Hematopoietic multipotent progenitor cell treated with erythropoietin and hydrocortisone succinate and interleukin-3 and kit ligand, for 17 days (in vitro differentiated cells): ENCODE data around the gene UCK1.

Experiments used
- DNase-seq: peaks from one replicate; pipeline ENCODE4 v3.0.0-alpha.2; 2015; ENCODE audit warnings: low spot score

Gene UCK1

DNA sequence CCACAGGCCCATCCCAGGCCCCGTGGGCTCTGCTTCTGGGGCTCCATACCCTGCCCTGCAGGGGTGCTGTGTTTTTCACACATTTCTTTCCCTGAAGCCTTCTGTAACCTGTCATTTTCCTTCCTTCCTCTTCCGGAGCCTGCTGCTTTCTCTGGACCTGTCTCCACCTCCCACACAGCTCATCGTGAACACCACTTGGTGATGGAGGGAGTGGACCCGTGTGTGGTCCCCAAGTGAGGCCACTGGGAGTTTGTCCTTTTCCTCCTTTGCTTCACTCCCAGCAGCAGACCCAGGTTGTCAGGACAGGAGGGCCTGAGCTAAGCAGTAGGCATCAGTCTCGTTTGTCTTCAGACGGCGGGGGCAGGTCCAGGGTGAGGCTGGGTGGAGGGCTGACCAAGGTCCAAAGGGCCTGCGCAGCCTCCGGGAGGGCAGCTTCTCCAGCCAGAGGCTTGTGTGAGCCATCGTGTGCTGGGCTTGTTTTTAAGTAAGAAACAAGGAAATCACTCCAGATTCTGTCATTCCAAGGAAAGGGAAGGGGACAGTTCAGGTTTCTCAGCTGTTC, 34.1 kb downstream of the UCK1 start:
- no peak for DNase-seq

DNA sequence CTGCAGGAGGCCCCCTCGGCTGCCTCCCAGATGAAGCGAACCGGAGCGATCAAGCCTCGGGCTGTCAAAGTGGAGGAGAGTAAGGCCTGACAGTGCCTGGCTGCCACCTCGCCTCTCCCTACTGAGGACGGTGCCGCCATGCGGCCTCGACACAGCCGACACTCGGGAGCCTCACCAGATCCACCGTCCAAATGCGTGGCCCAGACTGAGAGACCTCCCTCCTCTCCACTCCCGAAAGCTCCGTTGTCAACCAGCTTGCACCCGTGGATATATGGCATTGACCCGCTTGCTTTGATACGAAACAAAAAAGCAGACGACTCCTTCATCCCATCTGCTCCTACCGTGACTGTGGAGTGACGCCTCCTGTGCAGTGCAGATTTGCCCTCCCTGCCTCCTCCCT, 35.3 kb downstream of the UCK1 start:
- no peak for DNase-seq

DNA sequence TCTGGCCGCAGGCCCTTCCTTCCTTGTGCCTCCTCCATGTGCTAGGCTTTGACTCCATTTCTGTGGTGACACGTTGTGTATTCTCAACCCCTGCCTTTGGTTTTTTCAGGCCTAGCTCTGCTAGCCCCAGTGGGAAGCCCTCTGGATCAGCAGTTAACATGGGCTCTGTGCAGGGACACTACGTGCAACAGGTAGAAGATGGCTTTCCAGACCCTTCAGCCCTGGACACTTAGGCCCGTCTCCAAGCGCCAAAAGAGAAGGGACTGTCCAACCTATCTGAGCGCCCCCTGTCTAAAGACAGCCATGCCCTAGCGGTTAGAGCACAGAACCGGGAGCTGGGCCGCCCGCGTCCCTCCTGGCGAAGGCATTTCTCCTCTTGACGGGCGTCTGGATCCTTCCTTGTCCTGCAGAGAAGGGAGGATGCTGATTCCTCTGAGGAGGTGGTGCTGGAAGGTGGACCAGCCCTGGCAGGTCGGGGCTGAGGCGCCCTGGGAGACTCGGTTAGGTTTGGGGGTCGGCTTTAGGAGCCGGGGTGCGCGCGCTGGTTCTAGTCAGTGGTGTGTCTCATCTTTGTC, 36.7 kb downstream of the UCK1 start:
- DNase-seq = no peak

DNA sequence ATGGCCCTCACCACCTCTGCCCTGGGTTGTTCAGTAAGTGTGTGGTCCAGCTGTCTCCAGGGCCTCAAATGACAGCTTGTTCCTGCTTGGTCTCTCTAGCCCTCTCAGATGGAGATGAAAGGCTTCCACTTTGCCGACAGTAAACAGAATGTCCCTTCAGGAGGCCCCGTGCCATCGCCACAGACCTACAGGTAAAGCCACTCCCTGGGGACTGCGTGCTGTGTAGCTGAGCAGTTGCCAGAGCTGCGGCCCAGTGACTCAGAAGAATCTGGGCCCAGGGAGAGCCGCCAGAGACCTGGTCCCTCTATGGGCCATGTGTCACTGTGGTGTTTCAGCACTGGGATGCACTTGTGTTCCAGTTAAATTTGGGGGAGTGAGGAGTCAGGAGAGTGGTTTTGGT, 39.0 kb downstream of the UCK1 start:
- DNase-seq = no peak

DNA sequence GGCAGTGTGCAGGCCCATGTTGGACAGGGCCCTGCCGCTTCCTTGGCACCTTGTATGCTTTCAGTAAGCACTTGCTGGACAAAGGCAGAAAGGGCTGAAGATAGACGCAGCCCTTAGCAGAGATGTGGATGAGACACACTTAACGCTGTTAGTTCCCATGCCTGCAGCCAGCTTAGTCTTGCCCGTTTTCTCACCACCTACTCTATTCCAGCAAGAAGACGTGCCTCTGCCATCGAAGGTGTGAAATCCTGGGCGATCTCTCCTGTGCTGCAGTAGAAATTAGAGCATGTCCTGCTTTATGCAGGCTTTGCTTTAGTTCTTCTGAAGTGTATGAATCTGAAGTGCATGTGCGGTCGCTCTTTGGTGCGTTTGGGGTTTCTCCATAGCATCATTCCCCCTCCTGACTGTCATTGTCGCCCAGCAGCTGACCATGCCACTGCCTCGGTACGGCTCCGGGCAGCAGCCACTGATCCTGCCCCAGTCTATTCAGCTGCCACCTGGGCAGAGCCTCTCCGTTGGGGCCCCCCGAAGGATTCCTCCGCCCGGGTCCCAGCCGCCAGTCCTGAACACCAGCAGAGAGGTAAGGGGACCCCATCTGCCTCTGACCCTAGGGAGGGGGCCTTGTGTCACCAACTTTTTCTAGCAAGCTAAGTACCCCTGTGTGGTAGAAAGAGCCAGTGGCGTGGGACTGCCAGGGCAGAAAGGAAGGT, 39.9 kb downstream of the UCK1 start:
- DNase-seq = no peak

DNA sequence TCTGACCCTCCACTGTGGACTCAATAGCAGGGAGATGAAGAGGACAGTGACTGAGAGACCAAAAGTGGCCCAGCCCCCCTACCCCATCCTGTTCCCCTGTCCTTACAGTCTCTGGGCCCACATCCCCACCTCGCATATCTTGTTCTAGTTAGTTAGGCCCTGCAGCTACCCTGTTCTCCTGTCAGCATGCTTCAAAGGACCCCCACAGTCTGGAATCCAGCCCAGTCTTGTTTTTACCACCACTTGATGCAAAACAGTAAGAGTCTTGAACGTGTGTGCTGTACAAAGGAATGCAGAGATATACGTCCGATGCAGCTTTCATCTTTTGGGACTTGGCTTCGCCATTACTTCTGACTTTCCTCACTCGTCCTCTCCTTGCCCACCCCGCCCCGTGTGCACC, 40.5 kb downstream of the UCK1 start:
- DNase-seq = no peak

DNA sequence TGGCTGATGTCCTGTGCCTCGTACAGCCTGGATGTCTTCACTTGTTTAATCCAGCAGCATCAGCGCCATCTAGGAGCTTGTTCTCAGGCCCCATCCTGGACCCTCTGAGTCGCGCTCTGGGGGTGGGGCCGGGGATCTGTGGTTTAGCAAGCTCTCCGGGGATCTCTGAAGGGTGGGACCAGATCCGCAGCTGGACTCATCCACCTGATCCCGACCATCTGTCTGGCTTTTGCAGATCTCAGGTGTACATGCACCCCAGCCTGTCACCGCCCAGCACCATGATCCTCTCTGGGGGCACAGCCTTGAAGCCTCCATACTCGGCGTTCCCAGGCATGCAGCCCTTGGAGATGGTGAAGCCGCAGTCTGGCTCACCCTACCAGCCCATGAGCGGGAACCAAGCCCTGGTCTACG, 43.4 kb downstream of the UCK1 start:
- DNase-seq = no peak

DNA sequence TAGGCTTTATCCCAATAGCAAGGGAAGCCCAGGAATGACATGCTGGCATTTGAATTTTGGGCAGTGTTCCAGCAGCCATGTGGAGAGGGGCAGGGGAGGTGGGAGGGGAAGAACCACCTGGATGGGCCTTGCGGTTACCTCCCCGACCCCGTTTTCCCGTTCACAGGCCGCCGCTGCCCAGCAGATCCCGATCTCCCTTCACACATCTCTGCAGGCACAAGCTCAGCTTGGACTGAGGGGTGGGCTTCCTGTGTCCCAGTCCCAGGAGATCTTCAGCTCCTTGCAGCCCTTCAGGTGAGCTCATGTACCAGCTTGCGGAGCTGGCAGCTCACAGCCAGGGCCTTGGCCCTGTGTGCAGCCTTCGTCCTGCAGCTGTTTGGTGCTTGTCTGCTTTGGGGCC, 44.1 kb downstream of the UCK1 start:
- DNase-seq = no peak

DNA sequence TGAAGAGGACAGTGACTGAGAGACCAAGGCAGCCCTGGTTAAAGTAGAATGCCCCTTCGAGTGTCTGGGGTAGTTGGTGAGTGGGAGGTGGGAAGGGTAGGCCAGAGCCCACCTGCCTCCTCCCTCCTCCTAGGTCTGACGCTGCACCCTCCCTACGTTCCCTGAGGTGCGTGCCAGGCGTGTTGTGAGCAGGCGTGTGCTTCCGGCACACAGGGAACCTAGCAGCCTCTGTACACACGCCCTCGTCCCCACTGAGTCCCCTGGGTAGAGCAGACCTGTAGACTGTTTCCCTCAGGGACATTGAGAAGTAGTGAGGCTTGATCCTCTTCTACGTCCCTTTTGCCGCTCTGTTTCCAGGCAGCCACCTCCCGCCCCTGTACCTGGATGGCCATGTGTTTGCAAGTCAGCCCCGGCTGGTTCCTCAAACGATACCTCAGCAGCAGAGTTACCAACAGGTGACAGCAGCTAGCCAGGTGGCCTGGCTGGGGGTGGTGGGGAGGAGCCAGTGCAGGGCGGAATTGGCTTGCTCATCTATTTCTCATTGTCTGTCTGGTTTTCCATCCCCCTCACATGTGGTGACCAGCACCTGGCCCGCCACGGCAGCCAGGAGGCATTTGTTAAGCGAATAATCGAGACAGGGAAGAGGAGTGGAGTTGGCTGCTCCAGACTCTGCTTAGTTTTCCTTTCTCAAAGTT, 45.2 kb downstream of the UCK1 start:
- no peak for DNase-seq

DNA sequence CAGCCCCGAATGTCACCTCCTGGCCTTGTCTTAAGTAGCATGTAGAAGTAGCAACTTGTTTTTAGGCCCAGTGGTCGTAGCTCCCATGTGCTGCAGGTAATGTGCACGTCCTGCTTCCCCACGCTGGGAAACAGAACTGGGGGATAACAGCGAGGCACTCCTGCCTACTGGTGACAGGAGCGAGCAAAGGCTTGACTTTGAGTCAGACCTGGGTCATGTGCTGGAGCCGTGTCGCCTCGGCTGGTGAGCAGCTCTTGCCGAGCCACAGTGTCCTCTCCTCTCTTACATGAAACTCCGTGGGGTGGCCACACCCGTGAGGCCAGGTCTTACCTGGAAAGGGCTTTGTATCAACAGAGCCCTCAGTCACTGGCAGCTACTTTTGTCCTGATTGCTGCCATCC, 45.9 kb downstream of the UCK1 start:
- DNase-seq = no peak

DNA sequence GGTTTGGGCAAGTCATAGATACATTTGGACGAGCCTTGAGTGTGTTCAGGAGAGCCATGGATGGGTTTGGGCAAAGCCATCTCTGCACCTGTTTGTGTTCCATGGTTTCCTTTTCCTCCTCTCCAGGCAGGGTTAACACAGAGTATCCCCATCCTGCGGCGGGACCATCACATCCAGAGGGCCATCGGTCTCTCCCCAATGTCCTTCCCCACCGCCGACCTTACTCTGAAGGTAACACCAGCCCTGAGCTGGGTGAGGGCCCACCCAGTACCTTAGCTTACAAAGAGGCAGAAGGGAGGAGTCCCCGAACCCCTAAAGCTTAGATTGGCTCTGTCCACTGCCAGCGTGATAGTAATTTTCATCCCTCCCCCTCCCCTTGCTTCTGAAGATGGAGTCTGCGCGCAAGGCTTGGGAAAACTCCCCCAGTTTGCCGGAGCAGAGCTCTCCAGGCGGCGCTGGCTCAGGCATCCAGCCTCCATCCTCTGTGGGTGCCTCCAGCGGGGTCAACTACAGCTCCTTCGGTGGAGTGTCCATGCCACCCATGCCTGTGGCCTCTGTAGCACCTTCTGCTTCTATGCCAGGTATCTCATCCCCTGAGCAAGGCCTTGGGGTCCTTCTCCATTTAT, 46.4 kb downstream of the UCK1 start:
- no peak for DNase-seq

DNA sequence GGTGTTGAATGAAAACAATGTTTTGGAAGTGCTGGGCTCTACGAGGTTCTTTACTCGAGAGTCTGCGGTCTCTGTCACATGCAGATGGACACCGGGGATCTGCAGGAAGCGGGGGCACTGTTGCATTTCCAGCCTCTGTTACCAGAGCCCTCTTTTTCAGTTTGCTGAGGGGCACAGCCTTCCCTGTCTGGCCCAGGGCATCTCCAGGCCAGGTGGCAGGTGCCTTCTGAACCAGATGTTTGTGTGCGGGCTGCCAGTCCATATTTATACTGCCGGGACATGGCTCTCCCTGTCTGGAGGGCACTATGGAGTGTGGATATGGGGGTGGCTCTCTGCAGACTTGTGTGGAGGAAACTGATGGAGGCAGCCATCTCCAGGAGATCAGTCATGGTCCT, 47.0 kb downstream of the UCK1 start:
- DNase-seq = no peak

DNA sequence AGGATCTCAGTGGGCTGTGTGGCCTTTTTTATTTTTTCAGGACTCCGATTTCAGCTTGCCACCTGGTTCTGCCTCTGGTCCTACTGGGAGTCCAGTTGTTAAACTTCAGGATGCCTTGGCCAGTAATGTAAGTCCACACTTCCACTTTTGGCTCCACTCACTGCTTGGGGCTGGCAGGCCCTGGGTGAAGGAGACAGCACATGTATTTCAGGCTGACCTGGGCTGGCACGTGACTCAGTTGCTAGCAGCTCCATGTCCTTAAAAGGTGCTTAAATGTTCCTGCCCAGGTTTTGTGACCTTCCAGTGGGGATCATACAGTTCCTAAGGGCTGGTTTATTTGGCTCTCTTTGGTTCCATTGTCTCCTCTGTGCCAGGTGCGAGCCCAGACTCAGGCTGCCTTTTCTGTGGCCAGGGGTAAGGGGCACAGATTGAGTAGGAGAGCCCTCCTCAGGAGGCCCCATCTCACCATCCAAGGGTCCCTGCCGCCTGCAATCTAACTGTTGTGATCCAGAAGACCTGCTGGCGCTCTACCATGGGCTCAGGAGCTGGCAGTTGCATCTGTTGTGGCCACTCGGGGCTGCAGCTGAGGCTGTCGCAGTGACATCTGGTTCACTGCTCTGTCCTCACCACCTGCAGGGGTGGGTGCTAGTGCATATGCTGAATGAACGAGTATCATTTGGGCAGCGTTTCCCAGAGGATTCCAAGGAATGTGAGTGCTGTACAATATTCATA, 47.6 kb downstream of the UCK1 start:
- DNase-seq = no peak

DNA sequence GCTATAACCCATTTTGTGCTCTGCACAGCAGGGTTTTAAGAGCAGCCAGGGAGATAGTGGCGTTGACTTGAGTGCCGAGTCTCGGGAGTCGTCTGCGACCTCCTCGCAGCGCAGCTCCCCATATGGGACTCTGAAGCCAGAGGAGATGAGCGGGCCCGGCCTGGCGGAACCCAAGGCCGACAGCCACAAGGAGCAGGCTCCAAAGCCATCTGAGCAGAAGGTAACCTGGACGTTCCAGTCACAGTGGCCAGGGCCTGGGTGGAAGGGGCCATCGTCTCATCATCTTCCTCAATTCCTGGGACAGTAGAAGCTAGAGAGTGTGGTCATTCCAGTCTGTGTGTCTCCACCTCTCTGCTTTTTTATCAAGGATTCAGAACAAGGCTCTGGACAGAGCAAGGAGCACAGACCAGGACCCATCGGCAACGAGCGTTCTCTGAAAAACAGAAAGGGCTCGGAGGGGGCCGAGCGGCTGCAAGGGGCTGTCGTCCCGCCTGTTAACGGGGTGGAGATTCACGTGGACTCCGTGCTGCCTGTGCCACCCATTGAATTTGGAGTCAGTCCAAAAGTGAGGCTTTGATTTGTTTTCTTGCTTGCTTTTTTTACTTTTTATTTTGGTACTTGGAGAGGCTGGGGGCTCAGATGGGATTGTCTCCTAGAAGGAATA, 48.6 kb downstream of the UCK1 start:
- DNase-seq = no peak

DNA sequence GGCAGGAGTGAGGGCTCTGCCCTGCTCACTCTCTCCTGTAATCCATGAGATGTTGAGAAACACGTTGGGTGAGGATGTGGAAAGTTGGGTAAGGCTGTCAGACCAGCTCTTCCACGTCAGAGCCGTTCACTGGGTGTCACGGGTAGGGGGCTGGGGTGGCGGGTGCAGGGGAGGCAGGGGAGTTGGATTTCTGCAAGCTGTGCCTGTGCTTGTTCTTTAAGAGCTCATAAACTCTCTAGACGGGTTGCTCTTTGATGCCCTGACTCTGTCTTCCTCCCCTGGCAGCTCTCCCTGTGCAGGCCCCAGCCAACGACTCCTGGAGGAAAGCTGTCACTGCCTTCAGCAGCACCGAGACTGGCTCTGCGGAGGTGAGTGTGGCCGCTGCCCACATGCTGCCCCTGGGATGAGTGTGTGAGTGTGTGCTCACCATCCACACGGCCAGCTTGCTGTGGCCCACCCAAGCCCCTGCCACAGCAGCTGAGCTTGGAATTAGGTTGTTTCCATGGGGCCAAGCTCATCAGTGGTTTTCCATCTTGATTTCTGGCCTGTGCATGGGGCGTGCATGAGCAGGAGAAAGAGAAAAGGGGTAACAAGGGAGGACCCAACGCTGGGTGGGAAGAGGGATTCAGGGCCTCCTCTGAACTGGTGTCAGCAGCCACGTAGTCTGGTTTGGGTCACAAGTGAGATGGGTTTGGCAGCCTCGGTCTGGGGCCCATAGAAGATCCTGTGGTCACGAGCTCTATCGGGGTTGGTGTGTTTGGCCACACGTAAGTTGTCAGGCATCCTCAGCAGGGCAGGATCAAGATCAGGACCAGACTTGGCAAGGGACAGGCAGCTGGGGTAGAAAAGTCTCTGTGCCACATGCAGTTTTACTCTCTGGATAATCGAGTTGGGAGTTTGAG, 49.4 kb downstream of the UCK1 start:
- no peak for DNase-seq

DNA sequence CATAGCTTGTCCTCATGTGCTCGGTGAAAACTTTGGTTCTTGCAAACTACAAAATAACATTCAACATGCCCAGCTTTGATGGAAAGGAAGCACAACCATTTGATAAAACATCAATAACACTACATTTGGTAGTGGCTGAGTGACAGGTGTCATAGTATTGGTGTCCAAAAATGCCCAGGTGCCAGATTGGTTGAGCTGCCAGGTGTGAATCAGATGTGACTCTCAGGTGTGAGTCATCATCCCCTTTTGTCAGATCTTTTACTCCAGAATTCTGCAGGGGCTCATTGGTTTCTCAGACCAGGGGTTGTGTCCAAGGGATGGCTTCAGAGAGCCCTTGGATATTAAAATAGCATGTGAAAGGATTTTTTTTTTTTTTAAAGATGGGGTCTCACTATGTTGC, 50.8 kb downstream of the UCK1 start:
- DNase-seq = no peak

DNA sequence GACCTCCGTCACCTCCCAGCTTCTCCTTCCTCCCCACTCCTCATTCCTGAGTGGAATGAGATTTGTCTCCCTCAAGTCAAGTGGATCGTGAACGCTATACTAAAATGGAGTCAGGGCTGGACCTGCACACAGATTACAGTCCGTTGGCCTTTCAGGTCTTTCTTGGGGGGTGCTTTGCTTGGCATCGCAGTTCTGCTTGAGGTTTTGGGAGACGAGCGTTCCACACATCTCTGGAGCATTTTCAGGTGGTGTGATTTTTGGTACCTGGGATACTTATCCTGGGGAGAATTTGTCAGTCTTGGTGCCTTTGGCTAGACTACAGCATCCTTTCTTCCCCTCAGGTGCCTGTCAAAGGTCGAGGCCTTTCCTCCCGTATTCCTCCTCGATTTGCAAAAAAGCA, 52.2 kb downstream of the UCK1 start:
- DNase-seq = no peak

DNA sequence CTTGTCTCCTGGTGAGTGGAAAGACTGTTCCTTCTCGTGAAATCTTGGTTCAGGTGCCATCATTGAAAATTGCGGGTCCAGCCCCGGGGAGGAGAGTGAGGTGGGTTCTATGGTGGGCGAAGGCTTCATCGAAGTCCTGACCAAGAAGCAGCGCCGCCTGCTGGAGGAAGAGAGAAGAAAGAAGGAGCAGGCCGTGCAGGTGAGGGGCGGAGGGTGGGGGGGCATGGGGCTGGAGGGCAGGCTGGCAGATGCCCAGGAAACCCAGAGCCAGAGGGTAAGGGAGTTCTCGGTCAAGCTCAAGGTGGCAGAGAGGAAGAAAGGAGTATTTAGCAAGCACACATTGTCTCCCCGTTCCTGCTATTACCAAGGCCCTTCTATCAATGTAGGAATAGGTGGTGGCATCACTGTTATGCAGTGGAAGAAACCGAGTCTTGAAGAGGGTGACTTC, 52.6 kb downstream of the UCK1 start:
- peak; percentile 36 for DNase-seq

DNA sequence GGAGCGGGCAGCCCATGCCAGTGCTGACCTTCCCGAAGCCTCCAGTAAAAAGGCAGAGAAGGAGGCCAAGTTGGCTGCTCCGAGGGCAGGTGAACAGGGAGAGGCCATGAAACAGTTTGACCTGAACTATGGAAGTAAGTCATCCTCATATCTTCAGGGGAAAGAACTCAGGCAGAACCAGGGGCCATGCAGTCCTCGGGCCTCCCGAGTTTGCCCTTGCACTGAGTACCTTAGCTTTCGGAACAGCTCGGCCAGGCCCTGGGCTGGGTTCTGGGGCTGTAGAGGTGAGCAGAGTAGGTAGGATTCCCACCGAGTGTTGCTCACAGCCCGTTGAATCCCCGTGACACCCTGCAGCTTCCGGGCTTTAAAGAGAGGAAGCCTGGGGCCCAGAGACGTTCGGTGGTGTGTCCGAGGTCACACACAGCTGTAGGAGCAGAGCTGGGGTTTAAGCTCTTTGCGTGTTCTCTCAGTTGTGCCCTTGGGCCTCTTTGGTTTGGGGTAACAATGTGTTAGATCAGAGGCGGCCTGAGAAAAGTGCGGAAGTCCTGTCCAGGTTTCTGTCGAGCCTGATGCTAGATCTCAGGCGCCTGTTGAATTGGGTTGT, 53.1 kb downstream of the UCK1 start:
- DNase-seq = no peak

DNA sequence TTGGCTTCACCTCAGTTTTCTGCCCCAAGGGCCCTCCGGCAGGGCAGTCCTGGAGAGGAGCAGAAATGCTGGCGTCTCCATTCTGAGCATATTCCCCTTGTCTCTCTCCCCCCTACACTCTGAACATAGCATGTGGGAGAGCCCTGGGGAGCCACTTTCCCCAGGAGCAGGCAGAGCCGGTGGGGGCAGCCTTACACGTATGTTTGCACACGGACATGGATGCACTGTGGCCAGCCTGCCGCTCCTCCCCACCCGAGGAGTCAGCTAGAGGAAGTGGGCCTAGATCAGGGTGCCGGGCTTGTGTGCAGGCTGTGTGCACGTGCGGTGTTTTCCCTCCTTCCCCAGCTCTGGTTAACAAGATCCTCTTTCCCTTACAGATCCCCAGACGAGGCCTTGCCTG, 53.7 kb downstream of the UCK1 start:
- no peak for DNase-seq
